H1 (cell line): ENCODE data around the gene IDUA. TPM values are rescaled to one million over a fixed set of nuclear protein-coding genes. Genes with fewer than 3 reads are reported as not detected.

Source experiments
- SIN3A ChIP-seq, 2 experiments: IDR thresholded peaks in 1 of 2; conservative IDR thresholded peaks in 1 of 2; 2 replicates each; pipeline ENCODE4 v1.6.1; 2011 to 2012; ENCODE audit warnings: low read length in 2 of 2, improper control_type of control experiment in 1 of 2, low read depth in 1 of 2, mild to moderate bottlenecking in 1 of 2
- SUZ12 ChIP-seq: fragments of 200-600 bp; sonication (generic); IDR thresholded peaks from 2 replicates; pipeline ENCODE4 v1.6.1; 2012; ENCODE audit warnings: mild to moderate bottlenecking, inconsistent platforms, low read length, moderate library complexity, mixed read lengths
- polyA plus RNA-seq, 7 experiments: library from polyadenylated mRNA; depleted of rRNA in 3 of 7; stranded (reverse) in 5 of 7; unstranded in 2 of 7; fragments of >200 nt in 5 of 7; fragments of 200-250 nt in 2 of 7; gene quantifications; 1 replicate in 5 of 7; 2 replicates in 1 of 7; 4 replicates in 1 of 7; pipeline versions ENCODE4 v1.2.1 to v1.2.3, GENCODE V29; 2011 to 2013; ENCODE audit warnings: missing spikeins in 2 of 7, mixed read lengths in 2 of 7
- total RNA-seq: library from RNA; stranded (reverse); fragmentation: NEBNext Ultra II Directional; extraction: Animal tissue kit (Norgen Biotek cat#: 25700); gene quantifications from 2 replicates; pipeline ENCODE4 v1.2.1, GENCODE V29; 2021

Gene IDUA
- total and polyA plus RNA-seq, 2 of the 8 experiments (the other 6 are each of a cell fraction or from before 2014, with no cell fraction given): 2.8 to 4.8 TPM

GRCh38 chr4:972651-973424 is 14.0 kb upstream of the IDUA start (continued):
- TF ChIP-seq SUZ12: peak; percentile 40; the same call in 1 of the 2 replicates
- no peak for TF ChIP-seq SIN3A (conservative IDR thresholded peaks at IDR 0.05 in 1 of 2, IDR thresholded peaks at IDR 0.05 in 1 of 2; ENCODE audit: low read depth in 1 of 2, low read length in 2 of 2)
